PC-9 (cell line): Measurements from ENCODE around the gene GPRIN3. TPM values are rescaled to one million over a fixed set of nuclear protein-coding genes. Genes with fewer than 3 reads are reported as not detected.

Experiments
- BruUV-seq: library from RNA; stranded (reverse); fragments of 400-500 nt; replicated peaks from 2 replicates; lab custom pipeline; 2021; lab: Mats Ljungman, UMichigan
- CTCF ChIA-PET: fragments of 300-600 bp; sonication (Branson Sonifier 250); formaldehyde crosslinking; loops from one replicate; lab custom pipeline; 2022; ENCODE audit warnings: antibody characterized with exemption; lab: Charles Lee
- POLR2A ChIA-PET: fragments of 300-600 bp; sonication (Branson Sonifier 250); formaldehyde crosslinking; loops from one replicate; lab custom pipeline; 2022; ENCODE audit warnings: antibody characterized with exemption; ENCODE audit not compliant: unreplicated experiment; lab: Charles Lee
- DNase-seq, 2 experiments: peaks; one replicate each; pipeline versions ENCODE4 v3.0.0 to v3.0.0-alpha.2; 2015 to 2022; ENCODE audit warnings: mixed read lengths in 1 of 2
- H2AFZ ChIP-seq: fragments of 200-600 bp; sonication (generic); 2 replicates; pipeline ENCODE4 v1.8.1; 2017; ENCODE audit warnings: antibody characterized with exemption
- H3F3A ChIP-seq: fragments of 200-600 bp; sonication (generic); 2 replicates; pipeline ENCODE4 v1.8.1; 2017; ENCODE audit warnings: antibody characterized with exemption, mild to moderate bottlenecking, low read depth; ENCODE audit not compliant: insufficient read depth
- H3K27ac ChIP-seq: fragments of 200-600 bp; sonication (generic); 2 replicates; pipeline ENCODE4 v1.6.1; 2016; ENCODE audit warnings: mixed run types
- H3K27me3 ChIP-seq: fragments of 200-600 bp; sonication (generic); 2 replicates; pipeline ENCODE4 v1.6.1; 2016; ENCODE audit warnings: low read depth, mixed run types; ENCODE audit not compliant: insufficient read depth
- H3K36me3 ChIP-seq: fragments of 200-600 bp; sonication (generic); 2 replicates; pipeline ENCODE4 v1.6.1; 2016; ENCODE audit warnings: low read depth, mixed run types
- H3K4me1 ChIP-seq: fragments of 200-600 bp; sonication (generic); replicated peaks from 2 replicates; pipeline ENCODE4 v1.6.1; 2016; ENCODE audit warnings: mixed run types; ENCODE audit not compliant: insufficient read depth
- H3K4me2 ChIP-seq: fragments of 200-600 bp; sonication (generic); 2 replicates; pipeline ENCODE4 v1.6.1; 2017; ENCODE audit warnings: mixed run types
- H3K4me3 ChIP-seq: fragments of 200-600 bp; sonication (generic); 2 replicates; pipeline ENCODE4 v1.6.1; 2016; ENCODE audit warnings: mixed run types
- H3K79me2 ChIP-seq: fragments of 200-600 bp; sonication (generic); 2 replicates; pipeline ENCODE4 v1.6.1; 2017; ENCODE audit warnings: low read depth, mixed run types
- H3K9me2 ChIP-seq: fragments of 200-600 bp; sonication (generic); 2 replicates; pipeline ENCODE4 v1.8.1; 2017; ENCODE audit warnings: mild to moderate bottlenecking; ENCODE audit not compliant: insufficient read depth
- H3K9me3 ChIP-seq: fragments of 200-600 bp; sonication (generic); 2 replicates; pipeline ENCODE4 v1.8.1; 2016; ENCODE audit warnings: low read depth; ENCODE audit not compliant: insufficient read depth
- H4K20me1 ChIP-seq: fragments of 200-600 bp; sonication (generic); 2 replicates; pipeline ENCODE4 v1.8.1; 2017; ENCODE audit not compliant: insufficient read depth
- CTCF ChIP-seq: fragments of 200-600 bp; sonication (generic); conservative IDR thresholded peaks from 2 replicates; pipeline ENCODE4 v1.6.1; 2017; ENCODE audit warnings: mixed run types, antibody characterized with exemption, mild to moderate bottlenecking, moderate library complexity
- EZH2 ChIP-seq: fragments of 200-600 bp; sonication (generic); IDR thresholded peaks from 2 replicates; pipeline ENCODE4 v1.8.0; 2017; ENCODE audit warnings: antibody characterized with exemption, low read depth
- intact Hi-C: fragments of 100-400 bp; cut with micrococcal nuclease; formaldehyde crosslinking; loops from one replicate; pipeline ENCODE4 v1.10.0; 2022; ENCODE audit not compliant: unreplicated experiment
- total RNA-seq: library from RNA; stranded (reverse); gene quantifications from 2 replicates; pipeline ENCODE4 v1.2.3, GENCODE V29; 2021

Gene GPRIN3
- total RNA-seq, 1 experiment from 2014 or later = 0.02 TPM

GRCh38 chr4:89293299-89293698, 14.3 kb downstream of the GPRIN3 start:
- Histone ChIP-seq H3K9me3 (no peaks in the 10 kb centered on the region), H3K79me2 (no peaks in the 10 kb centered on the region), H3K27me3 (no peaks in the 10 kb centered on the region), H3K4me2 (no peak overlapping the region), H2AFZ (no peak overlapping the region), H3K36me3 (no peaks in the 10 kb centered on the region), H3K9me2 (no peaks in the 10 kb centered on the region), H3F3A (no peaks in the 10 kb centered on the region), H3K27ac (no peak overlapping the region), H4K20me1 (no peaks in the 10 kb centered on the region), H3K4me1 (no peaks in the 10 kb centered on the region), H3K4me3 (no peak overlapping the region)
- BruUV-seq = no TSS peak
- TF ChIP-seq EZH2 = no peak
- TF ChIP-seq CTCF = no peak
- ChIA-PET POLR2A (no interaction called here), CTCF (no interaction called here)
- no peak for DNase-seq
- intact Hi-C loops = no loop called here

GRCh38 chr4:89290727-89291516, 16.7 kb downstream of the GPRIN3 start:
- Histone ChIP-seq H3F3A (no peaks in the 10 kb centered on the region), H3K4me3 (no peak overlapping the region), H3K4me1 (no peaks in the 10 kb centered on the region), H3K27me3 (no peaks in the 10 kb centered on the region), H3K79me2 (no peaks in the 10 kb centered on the region), H2AFZ (no peak overlapping the region), H3K9me2 (no peaks in the 10 kb centered on the region), H3K27ac (no peak overlapping the region), H4K20me1 (no peaks in the 10 kb centered on the region), H3K36me3 (no peaks in the 10 kb centered on the region), H3K9me3 (no peaks in the 10 kb centered on the region), H3K4me2 (no peak overlapping the region)
- ChIA-PET POLR2A (no interaction called here), CTCF (no interaction called here)
- intact Hi-C loops = no loop called here
- TF ChIP-seq CTCF = no peak
- no peak for TF ChIP-seq EZH2
- no TSS peak for BruUV-seq
- DNase-seq = no peak

GRCh38 chr4:89289312-89289711, 18.3 kb downstream of the GPRIN3 start:
- Histone ChIP-seq H3K27ac (no peak overlapping the region), H3K9me3 (no peaks in the 10 kb centered on the region), H3K4me1 (no peaks in the 10 kb centered on the region), H3F3A (no peaks in the 10 kb centered on the region), H3K4me2 (no peak overlapping the region), H3K9me2 (no peaks in the 10 kb centered on the region), H3K36me3 (no peaks in the 10 kb centered on the region), H4K20me1 (no peaks in the 10 kb centered on the region), H3K79me2 (no peaks in the 10 kb centered on the region), H3K27me3 (no peaks in the 10 kb centered on the region), H3K4me3 (no peak overlapping the region), H2AFZ (peak overlapping the region; percentile 11; the same call in 1 of the 2 replicates)
- CTCF ChIA-PET = no interaction called here
- BruUV-seq = no TSS peak
- intact Hi-C loops = no loop called here
- DNase-seq = no peak
- TF ChIP-seq CTCF (no peak), EZH2 (no peak)
- POLR2A ChIA-PET = no interaction called here
